K562 treated with DMSO at 1 percent for 48 hours (cell line): ENCODE measurements around the gene TSPAN31. TPM values are rescaled to one million over a fixed set of nuclear protein-coding genes. Genes with fewer than 3 reads are reported as not detected.

ENCODE experiments used
- total RNA-seq: library from RNA; unstranded; fragments of 300-600 nt; gene quantifications from 2 replicates; pipeline ENCODE4 v1.2.3, GENCODE V29; 2022; ENCODE audit warnings: low replicate concordance; ENCODE audit errors: extremely low read depth

Gene TSPAN31, protein sequence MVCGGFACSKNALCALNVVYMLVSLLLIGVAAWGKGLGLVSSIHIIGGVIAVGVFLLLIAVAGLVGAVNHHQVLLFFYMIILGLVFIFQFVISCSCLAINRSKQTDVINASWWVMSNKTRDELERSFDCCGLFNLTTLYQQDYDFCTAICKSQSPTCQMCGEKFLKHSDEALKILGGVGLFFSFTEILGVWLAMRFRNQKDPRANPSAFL
- not detected in 2 replicates for total RNA-seq

DNA sequence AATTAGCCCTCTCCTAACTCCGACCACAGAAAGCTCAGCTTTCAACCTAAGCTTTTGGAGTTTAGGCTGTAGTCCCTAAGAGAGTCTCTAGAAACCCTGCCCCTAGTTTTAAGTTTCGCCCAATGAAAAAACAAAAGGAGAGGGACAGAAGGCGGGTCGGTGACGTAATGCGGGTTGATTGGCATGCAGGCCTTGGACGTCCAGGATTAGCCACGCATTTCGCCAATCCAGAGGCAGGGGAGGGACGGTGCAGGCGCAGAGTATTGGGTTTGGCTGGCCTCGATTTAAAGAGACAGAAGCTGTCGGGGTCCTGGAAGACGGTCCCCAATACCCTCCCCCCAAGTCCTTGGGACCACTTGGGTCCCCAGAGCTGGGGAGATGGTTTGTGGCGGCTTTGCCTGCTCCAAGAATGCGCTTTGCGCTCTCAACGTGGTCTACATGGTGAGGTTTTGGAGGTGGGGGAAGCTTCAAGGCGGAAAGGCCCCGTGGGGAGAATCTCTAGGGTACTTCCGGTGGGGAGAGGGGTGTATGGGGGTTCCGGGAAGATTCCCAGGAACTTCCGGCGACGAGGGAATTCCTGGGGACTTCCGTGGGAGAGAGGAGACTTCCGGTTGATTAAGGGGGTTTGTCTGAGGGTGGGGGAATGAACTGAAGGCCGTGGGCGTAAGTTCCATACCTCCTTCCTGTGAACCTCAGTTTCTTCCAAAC lies at the start of gene TSPAN31:
Gene TSPAN31 (plus strand): TSS at position 263 of the 708 bp plus-strand sequence. CDS start 116 bp downstream, at position 379.

DNA sequence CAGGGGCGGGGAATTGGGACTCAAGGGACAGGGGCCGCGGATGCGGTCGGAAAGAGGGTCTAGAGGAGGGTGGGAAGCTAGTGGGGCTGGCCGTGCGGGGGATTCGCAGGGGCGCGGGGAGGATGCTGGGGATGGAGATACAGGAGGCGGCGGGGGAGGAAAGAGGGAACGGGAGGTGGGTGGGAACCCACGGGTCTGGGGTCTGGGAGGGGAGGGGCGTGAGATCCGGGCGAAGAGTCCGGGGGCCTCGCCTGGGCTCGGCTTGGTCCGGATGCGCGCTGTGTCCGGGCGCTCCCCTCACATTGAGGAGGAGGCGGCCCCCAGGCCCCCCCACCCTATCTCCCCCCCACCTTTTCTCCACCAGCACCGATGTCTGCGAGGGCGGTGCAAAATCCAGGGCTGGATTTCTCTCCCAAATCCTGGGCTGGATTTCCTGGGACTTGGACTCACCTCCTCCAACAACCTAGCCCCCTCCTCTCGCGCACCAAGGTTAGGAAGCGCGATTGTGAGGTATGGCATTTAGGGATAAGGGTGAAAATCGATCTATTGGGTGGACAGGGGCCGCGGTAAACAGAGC lies 6.1 kb upstream of the TSPAN31 start, which contains the start of gene AGAP2:
Gene AGAP2 (minus strand): TSS at position 82 of the 577 bp plus-strand sequence. CDS start 496 bp downstream, outside the sequence.

DNA sequence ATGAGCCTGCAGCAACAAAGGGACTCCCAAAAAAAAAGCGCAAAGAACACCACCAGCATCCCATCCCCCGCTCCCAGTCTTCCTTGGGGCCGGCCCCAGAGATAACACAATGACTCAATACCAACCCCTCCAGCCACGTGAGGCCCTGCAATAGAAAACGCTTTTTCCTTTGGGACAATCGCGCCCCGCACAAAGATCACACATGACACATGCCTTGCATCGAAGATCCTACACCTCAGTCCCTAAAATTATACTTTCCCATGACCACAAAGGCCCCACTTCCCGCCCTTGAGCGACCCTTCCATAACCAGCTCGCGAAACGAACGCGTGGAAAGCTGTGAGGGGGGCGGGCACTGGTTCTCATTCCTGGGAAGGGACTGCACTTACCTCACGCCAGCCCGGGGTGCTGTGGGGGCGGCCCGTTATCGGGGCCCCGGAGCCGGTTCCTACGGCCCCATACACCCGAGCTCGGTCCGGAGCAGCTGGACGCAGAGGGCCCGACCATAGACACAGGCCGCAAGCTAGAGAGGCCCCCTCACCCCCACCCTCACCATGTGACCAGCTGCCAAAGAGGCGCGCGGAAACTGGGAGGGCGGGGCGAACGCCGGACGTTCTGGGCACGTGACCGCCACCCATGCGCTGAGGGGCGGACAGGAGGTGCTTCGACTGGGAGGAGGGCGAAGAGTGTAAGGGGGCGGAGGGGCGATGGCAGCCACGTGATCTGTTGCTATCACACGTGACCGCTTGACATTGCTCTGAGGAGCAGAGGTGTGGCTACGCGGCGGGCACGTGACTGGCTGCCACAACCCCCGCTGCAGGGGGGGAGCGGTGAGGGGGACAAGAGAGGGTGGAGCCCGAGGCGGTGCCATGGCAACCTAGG lies 7.2 kb downstream of the TSPAN31 start, which contains the start of gene CDK4:
Gene CDK4 (minus strand): TSS at position 523 of the 880 bp plus-strand sequence. CDS start 593 bp downstream, outside the sequence.

DNA sequence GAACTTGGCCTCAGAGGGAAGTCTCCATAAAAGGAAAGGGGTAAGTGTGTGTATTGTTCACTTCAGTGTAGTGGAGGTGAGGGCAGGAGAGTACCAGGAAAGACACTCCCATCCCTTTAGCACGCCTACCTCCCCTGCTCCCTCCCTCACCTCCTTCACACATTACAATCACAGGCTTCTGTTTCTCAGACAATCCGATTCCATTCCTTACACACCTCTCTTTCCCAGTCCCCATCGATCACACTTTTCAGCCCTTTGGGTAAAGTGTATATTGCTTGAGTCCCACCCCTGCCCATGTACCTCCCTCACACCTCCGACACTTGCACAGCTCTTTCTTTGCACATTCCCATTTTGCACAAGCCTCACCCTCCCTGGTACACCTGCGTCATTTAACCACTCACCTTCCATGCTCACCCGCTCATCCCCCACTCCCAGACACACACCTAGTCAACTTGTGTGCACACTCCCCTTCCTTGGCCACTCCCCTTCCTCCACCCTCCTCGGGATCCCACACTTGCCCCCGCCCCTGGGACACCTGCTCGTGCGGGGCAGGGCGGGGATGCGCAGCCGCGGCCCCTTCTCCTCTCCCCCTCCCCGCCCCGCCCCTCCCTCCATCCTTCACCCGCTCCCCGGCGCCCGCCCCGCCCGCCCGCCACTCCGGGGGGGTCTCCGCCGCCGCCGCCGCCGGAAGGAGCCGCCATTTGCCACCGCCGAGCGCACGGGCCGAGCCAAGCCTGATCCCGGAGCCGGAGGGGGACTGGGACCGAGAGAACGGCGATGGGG lies 9.8 kb downstream of the TSPAN31 start, which contains the start of gene MARCHF9:
Gene MARCHF9 (plus strand): TSS at position 693 of the 783 bp plus-strand sequence. CDS start 426 bp downstream, outside the sequence.

DNA sequence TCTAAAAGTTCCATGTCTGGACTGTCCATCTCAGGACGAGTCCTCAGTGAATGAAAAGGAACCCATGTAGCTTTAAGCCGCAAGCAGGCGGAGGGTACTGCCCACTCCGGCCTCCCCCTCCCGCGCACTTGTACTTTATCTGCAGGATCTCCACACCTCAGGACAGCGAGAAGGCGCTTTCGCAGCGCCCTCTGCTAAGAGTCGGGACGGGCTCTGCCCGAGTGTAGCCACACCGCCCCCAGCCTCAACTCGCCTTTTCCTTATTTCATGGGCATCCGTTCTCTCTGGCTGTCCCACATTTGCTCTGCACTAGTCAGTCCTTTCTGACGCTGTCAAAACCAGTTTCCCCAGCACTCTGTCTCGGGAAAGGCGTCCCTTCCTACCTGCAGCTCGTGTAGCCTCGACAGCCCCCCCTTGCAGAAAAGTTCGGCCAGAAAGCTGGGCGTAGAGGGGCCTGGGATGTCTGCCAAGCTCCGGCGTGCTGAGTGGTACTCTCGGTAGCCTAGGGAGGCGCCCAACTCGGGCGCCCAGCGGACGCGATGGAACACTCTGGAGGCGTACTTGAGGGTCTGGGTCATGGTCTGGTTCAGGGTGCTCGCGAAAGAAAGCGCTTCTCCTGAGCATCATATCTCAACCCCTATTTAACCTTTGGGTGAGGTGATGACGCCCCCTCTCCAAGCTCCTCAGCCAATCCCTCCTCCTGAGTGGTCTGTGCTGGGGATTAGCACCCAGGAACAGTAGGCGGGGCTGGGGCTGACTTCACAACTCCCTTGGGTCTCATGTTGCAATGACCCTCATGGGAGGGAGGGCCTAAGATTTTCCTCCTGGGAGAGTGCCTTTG lies 21.8 kb downstream of the TSPAN31 start, which contains the start of gene CYP27B1:
Gene CYP27B1 (minus strand): TSS at position 615 of the 841 bp plus-strand sequence. CDS start 37 bp downstream, at position 578.

DNA sequence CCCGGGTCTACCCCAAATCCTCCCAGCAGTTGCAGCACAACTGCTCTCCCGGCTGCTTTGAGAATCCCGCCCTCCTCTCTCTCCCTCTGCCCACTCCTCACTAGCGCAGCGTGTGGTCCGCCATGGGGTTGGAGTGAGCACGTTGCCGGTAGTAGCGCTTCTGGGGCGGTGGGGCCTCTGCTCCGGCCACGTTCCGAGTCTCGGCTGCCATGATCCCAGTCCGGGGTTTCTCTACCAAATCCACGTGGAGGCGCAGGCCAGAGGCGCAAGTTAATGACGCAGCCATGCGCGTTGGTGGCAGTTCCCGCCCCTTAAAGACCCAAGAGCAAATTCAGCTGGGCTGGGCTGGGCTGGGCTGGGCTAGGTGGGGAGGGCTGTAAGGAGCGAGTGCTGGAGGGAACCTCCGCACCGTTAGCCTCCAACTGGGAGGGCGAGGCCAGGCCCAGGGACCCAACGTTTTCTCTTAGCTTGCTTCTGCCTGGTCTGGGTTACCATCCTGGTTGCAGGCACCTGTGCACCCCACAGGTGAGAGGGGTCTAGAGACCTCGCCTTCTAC lies 27.1 kb downstream of the TSPAN31 start, which contains the start of gene METTL1:
Gene METTL1 (minus strand): TSS at position 233 of the 556 bp plus-strand sequence. CDS start 22 bp downstream, at position 211.

DNA sequence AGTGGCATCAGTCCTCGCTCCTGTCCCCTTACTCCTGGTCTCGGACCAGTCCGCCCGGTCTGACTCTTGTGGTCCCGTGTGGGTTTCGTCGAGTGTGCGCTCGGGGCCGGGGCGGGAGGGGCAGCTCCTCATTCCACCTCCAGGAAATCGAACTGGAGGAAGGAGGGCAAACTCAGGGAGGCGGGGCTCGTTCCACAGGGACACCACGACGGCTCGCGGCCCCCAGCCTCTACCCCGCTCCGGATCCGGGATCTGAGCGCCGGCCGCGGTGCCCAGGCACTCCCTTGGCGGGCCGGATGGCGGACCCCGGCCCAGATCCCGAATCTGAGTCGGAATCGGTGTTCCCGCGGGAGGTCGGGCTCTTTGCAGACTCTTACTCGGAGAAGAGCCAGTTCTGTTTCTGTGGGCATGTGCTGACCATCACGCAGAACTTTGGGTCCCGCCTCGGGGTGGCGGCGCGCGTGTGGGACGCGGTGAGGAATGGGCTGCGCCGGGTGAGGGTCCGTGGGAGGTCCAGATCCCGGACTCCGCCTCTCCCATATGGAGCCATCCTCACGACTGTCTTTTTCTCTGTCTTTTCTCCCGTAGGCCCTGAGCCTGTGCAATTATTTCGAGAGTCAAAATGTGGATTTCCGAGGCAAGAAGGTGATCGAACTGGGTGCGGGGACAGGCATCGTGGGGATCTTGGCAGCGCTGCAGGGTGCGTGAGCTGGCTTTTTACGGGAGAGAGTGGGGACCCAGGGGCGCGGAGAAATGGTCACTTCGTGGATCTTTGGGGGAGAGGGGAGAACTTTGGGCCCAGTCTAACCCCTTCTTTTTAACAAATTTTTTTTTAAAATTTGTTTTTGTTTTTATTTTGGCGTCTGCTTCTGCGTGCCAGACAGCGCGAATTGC lies 27.8 kb downstream of the TSPAN31 start, which contains the start of gene EEF1AKMT3:
Gene EEF1AKMT3 (plus strand): TSS at position 186 of the 894 bp plus-strand sequence. CDS start 111 bp downstream, at position 297.

DNA sequence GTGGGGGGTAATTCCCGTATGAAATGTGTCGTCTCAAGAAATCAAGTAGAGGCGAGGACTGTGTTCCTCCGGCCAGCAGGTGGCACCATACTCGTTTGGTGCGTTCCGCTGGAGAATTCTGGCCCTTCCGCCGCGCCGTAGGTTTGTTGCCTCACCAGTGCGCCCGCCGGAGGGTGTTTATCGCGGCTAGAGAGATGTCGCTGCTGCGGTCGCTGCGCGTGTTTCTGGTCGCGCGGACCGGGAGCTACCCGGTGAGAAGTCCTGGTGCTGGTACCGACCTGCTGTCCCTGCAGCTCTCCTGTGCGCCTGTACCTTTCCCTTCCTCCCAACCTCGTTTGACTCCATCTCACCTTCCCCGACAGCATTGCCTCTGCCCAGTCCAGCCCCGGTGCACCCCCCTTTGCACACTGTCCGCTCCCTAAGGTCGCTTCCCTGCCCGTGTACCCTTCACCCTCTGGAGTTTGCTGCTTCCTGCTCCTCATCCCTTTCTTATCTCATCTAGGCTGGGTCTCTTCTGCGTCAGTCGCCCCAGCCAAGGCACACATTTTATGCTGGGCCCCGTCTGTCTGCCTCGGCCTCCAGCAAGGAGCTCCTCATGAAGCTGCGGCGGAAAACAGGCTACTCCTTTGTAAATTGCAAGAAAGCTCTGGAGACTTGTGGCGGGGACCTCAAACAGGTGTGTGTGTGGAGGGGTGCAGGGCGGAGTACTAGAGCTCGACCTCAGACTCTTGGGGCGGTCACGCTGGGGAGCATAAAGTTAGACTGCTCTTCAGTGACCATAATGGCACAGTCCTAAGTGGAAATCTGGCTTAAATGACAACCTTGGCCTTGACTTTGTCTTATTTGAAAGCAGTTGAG lies 38.0 kb downstream of the TSPAN31 start, which contains the start of gene TSFM:
Gene TSFM (plus strand): TSS at position 180 of the 858 bp plus-strand sequence. CDS start 15 bp downstream, at position 195.

Other genes starting within 250 kb of the TSPAN31 start
- not detected in 2 replicates for gene DDIT3, start 224.5 kb upstream of the TSPAN31 start, total RNA-seq
- not detected in 2 replicates for gene MBD6, start 222.2 kb upstream of the TSPAN31 start, total RNA-seq
- 249 TPM in 1 of 2 replicates, not detected in the other for gene DCTN2, start 197.8 kb upstream of the TSPAN31 start, total RNA-seq
- not detected in 2 replicates for gene KIF5A, start 195.0 kb upstream of the TSPAN31 start, total RNA-seq
- not detected in 2 replicates for gene PIP4K2C, start 153.8 kb upstream of the TSPAN31 start, total RNA-seq
- not detected in 2 replicates for gene DTX3, start 140.2 kb upstream of the TSPAN31 start, total RNA-seq
- gene ARHGEF25, start 133.6 kb upstream of the TSPAN31 start, total RNA-seq = not detected in 2 replicates
- not detected in 2 replicates for gene B4GALNT1, start 111.8 kb upstream of the TSPAN31 start, total RNA-seq
- 921 TPM in 1 of 2 replicates, not detected in the other for gene OS9, start 50.9 kb upstream of the TSPAN31 start, total RNA-seq
- not detected in 2 replicates for gene AGAP2, start 6.3 kb upstream of the TSPAN31 start, total RNA-seq
- not detected in 2 replicates for gene CDK4, start 7.3 kb downstream of the TSPAN31 start, total RNA-seq
- gene MARCHF9, start 10.1 kb downstream of the TSPAN31 start, total RNA-seq = not detected in 2 replicates
- gene CYP27B1, start 22.0 kb downstream of the TSPAN31 start, total RNA-seq = not detected in 2 replicates
- not detected in 2 replicates for gene METTL1, start 27.1 kb downstream of the TSPAN31 start, total RNA-seq
- gene EEF1AKMT3, start 27.6 kb downstream of the TSPAN31 start, total RNA-seq = not detected in 2 replicates
- gene TSFM, start 37.7 kb downstream of the TSPAN31 start, total RNA-seq = not detected in 2 replicates
- gene AVIL, start 73.7 kb downstream of the TSPAN31 start, total RNA-seq = not detected in 2 replicates
- gene CTDSP2, start 101.7 kb downstream of the TSPAN31 start, total RNA-seq = 74.3 TPM in 1 of 2 replicates, not detected in the other
- gene ATP23, start 196.5 kb downstream of the TSPAN31 start, total RNA-seq = not detected in 2 replicates